Measurements from ENCODE around the gene FOXO6. TPM values are rescaled to one million over a fixed set of nuclear protein-coding genes. Genes with fewer than 3 reads are reported as not detected.

The FOXO6 gene
- total and polyA plus RNA-seq, 9 of the 15 experiments (the other 6 are each of a cell fraction or from before 2014, with no cell fraction given): 0.04 to 0.31 (median 0.12) TPM; not detected in 5

- TF ChIP-seq ATF3 (IDR thresholded peaks at IDR 0.05) (peak; percentile 91), ATF3 (CRISPR knock-in tag; conservative IDR thresholded peaks at IDR 0.05) (no peak), ZMIZ1 (IDR thresholded peaks at IDR 0.05; ENCODE audit: low read depth in 2 of 2, low read length in 2 of 2) (no peak), CHCHD3 (CRISPR knock-in tag; IDR thresholded peaks at IDR 0.05) (no peak), HDAC2 (IDR thresholded peaks at IDR 0.05) (peak; percentile 81; the same call in 1 of the 2 replicates), ATF7 (IDR thresholded peaks at IDR 0.05) (peak; percentile 92), IRF9 (tag; IDR thresholded peaks at IDR 0.05) (no peak), ASH1L (IDR thresholded peaks at IDR 0.05; ENCODE audit: borderline replicate concordance, low read depth, partially characterized antibody) (no peak), NBN (IDR thresholded peaks at IDR 0.05; ENCODE audit: low read depth) (peak; percentile 54; the same call in 1 of the 2 replicates), RFX1 (IDR thresholded peaks at IDR 0.05) (no peak), TEAD4 (IDR thresholded peaks at IDR 0.05; ENCODE audit: low read length) (peak; percentile 59), TEAD4 (CRISPR knock-in tag; IDR thresholded peaks at IDR 0.05; ENCODE audit: borderline replicate concordance) (no peak), BACH1 (tag; IDR thresholded peaks at IDR 0.05) (peak; percentile 82; the same call in 1 of the 2 replicates), ZEB2 (IDR thresholded peaks at IDR 0.05) (0 out of 2 replicates have a peak, but pooled peaks have one; percentile 25), HSF4 (CRISPR knock-in tag; IDR thresholded peaks at IDR 0.05; ENCODE audit: borderline replicate concordance) (no peak), RBM25 (IDR thresholded peaks at IDR 0.05; ENCODE audit: low read depth, low read length, severe bottlenecking) (no peak), MLX (CRISPR knock-in tag; conservative IDR thresholded peaks at IDR 0.05) (no peak), FOXM1 (IDR thresholded peaks at IDR 0.05; ENCODE audit: low read depth) (peak; percentile 48; the same call in 1 of the 2 replicates), FOXM1 (CRISPR knock-in tag; IDR thresholded peaks at IDR 0.05; ENCODE audit: low read depth) (no peak), OTX1 (CRISPR knock-in tag; IDR thresholded peaks at IDR 0.05) (no peak), POLR2A (conservative IDR thresholded peaks at IDR 0.05) (no peak), LCOR (CRISPR knock-in tag; IDR thresholded peaks at IDR 0.05) (no peak), POLR2B (IDR thresholded peaks at IDR 0.05; ENCODE audit: low read depth, partially characterized antibody) (no peak), ZKSCAN3 (CRISPR knock-in tag; IDR thresholded peaks at IDR 0.05) (no peak), MAFG (tag; conservative IDR thresholded peaks at IDR 0.05) (peak; percentile 79)
Measured at GRCh38 chr1:41333146-41333784, 28.0 kb upstream of the FOXO6 start (continued).

All from K562 (cell line).